ENCODE results near the gene GPSM1.
A peak's percentile ranks its signal among the peaks of the same experiment; 100 is the strongest.

GPSM1 gene

DNA sequence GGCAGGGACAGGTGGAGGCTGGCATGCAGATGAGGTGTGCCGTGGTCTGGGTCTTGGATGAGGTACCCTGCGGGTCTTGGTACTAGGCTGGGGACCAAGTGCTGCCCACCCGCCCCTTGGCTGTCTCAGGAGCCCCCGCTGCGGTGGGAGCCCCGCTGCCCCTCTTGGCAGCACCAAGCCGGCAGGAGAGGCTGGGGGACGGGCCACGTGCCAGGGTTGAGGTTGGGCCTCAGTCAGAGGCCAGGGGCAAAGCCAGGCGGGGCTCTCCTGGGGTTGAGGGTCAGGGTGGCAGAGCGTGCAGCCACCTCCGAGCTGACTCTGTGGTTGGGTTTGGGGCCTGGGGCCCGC, 44.2 kb downstream of the GPSM1 start:
- Histone ChIP-seq H3K4me3 (ENCODE audit: low read depth, low read length) (no peak overlapping the region), H3K27me3 (replicated peaks) (no peaks in the 10 kb centered on the region), H3K27ac (no peak overlapping the region), H3K36me3 (replicated peaks) (peaks cover 11% of the 10 kb centered on the region)
- in situ Hi-C loops (cut with HindIII; ENCODE audit: low pct_ligation_motif_present, low sequenced_read_pairs): no loop called here
- TF ChIP-seq, protein P1, sequence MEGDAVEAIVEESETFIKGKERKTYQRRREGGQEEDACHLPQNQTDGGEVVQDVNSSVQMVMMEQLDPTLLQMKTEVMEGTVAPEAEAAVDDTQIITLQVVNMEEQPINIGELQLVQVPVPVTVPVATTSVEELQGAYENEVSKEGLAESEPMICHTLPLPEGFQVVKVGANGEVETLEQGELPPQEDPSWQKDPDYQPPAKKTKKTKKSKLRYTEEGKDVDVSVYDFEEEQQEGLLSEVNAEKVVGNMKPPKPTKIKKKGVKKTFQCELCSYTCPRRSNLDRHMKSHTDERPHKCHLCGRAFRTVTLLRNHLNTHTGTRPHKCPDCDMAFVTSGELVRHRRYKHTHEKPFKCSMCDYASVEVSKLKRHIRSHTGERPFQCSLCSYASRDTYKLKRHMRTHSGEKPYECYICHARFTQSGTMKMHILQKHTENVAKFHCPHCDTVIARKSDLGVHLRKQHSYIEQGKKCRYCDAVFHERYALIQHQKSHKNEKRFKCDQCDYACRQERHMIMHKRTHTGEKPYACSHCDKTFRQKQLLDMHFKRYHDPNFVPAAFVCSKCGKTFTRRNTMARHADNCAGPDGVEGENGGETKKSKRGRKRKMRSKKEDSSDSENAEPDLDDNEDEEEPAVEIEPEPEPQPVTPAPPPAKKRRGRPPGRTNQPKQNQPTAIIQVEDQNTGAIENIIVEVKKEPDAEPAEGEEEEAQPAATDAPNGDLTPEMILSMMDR (IDR thresholded peaks at IDR 0.05; ENCODE audit: low read depth, low read length, missing control alignments): no peak
- no peak for DNase-seq

- H3K27me3 ChIP-seq (replicated peaks): no peaks in the 10 kb centered on the region
- DNase-seq: no peak
- in situ Hi-C loops (cut with HindIII; ENCODE audit: low pct_ligation_motif_present, low sequenced_read_pairs): no loop called here
- no peak overlapping the region for H3K27ac ChIP-seq
- H3K4me3 ChIP-seq (ENCODE audit: low read depth, low read length): no peak overlapping the region
- TF ChIP-seq, protein P1 (IDR thresholded peaks at IDR 0.05; ENCODE audit: low read depth, low read length, missing control alignments): no peak
- peaks cover 11% of the 10 kb centered on the region for H3K36me3 ChIP-seq (replicated peaks)
These were observed 44.7 kb downstream of the GPSM1 start for GRCh38 chr9:136372006-136372405.

- DNase-seq: peak; percentile 45
- in situ Hi-C loops (cut with HindIII; ENCODE audit: low pct_ligation_motif_present, low sequenced_read_pairs): no loop called here
- TF ChIP-seq, protein P1 (IDR thresholded peaks at IDR 0.05; ENCODE audit: low read depth, low read length, missing control alignments): peak; percentile 51
- Histone ChIP-seq H3K36me3 (replicated peaks) (peaks cover 11% of the 10 kb centered on the region), H3K4me3 (ENCODE audit: low read depth, low read length) (no peak overlapping the region), H3K27me3 (replicated peaks) (no peaks in the 10 kb centered on the region), H3K27ac (no peak overlapping the region)
These were observed 45.4 kb downstream of the GPSM1 start for GRCh38 chr9:136372561-136373299.

DNA sequence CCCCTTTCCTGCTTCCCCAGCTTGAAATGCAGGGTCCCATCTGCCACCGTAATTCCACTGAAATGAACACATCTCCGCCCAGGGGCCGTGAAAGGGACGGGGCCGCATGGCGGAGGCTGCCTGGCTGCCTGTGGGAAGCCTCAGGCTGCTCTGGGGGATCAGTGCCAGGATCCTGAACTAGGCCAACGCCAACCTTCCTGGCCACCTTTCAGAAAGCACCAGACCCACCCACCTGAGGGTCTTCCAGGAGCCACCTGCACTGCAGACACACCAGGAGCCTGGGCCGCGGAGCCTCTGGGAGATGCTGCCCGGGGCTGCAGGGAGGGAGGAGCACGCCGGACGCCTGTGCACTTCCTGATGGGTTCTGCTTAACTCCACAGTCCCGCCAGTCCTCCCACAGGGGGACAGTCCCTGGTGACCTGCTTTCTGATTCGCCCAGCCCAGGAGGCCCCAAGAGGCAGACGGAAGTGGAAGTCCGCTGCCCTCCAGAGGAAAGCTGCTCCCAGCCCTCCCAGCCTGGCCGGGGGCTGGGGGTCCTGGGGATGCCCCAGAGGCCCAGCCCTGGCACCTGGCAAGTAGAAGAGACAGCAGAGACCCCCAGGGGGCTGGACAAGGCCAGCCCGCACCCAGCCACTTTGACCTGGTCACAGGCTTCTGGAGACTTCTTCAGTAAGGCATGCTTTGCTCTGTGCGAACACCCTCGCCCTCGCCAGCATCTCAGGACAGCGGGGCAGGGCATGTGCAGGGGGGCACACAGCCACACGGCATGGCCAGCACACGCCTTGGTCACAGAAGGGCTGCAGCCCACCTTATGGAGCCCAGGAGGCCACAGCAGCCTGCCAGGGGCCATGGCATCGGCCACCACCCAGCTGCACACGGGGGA, 46.2 kb downstream of the GPSM1 start, which contains the start of gene CARD9:
CARD9 (minus strand) TSS at position 370 of the 883 bp plus-strand sequence. CDS start 1,591 bp downstream, outside the sequence.
- Histone ChIP-seq H3K36me3 (replicated peaks) (peaks cover 18% of the 10 kb centered on the region), H3K27ac (no peak within 1 kb of the TSS), H3K27me3 (replicated peaks) (no peaks in the 10 kb centered on the region), H3K4me3 (ENCODE audit: low read depth, low read length) (no peak within 1 kb of the TSS)
- DNase-seq: no peak
- TF ChIP-seq, protein P1 (IDR thresholded peaks at IDR 0.05; ENCODE audit: low read depth, low read length, missing control alignments): no peak
- in situ Hi-C loops (cut with HindIII; ENCODE audit: low pct_ligation_motif_present, low sequenced_read_pairs): no loop called here

DNA sequence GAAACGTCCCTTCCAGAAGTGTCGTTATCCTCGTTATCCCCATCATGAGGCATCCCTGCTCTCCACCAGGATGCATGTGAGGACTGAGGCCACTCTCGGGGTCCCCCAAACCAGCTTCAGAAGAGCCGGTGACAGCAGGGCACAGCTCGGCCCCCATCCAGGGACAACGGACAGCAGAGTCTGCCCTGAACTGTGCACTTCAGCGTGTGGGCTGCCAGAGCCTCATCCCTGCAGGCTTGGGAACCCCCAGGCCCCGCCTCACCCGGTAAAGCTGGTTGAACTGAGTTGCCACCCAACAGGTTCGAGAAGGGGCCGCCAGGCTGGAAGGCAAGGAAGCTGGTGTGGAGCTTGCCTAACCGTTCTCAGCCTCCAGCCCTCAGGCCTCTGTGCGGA, 46.8 kb downstream of the GPSM1 start:
- no peak for DNase-seq
- TF ChIP-seq, protein P1 (IDR thresholded peaks at IDR 0.05; ENCODE audit: low read depth, low read length, missing control alignments): no peak
- Histone ChIP-seq H3K27me3 (replicated peaks) (no peaks in the 10 kb centered on the region), H3K27ac (no peak overlapping the region), H3K36me3 (replicated peaks) (peaks cover 24% of the 10 kb centered on the region), H3K4me3 (ENCODE audit: low read depth, low read length) (no peak overlapping the region)
- in situ Hi-C loops (cut with HindIII; ENCODE audit: low pct_ligation_motif_present, low sequenced_read_pairs): no loop called here
